ENCODE results near the gene C1orf159.

C1orf159 gene

DNA sequence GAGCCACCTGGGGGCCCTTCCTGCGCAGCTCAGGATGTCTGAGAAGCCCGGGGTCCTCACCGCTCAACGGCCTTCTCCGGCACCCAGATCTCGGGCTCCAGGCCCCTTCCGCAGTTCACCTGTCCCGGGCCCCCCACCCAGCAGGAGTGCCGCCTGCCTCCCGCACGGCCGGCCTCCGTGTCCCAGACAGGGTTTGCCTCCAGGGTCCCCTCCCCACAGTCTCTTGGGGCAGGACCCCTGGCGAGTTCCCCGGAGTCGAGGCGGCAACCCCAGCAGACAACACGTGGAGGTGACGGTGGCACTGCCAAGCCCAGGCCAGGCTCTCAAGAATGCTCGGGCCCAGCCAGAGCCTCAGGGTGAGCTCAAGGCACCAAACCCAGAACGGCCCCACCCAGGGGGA is 35.4 kb upstream of the C1orf159 start:
- H3K79me2 ChIP-seq (ENCODE audit: low read length), result no peaks in the 10 kb centered on the region
- no peaks in the 10 kb centered on the region for H4K20me1 ChIP-seq (ENCODE audit: insufficient read depth, low read length)
- no peak overlapping the region for H3K4me3 ChIP-seq (ENCODE audit: low read length)
- peaks cover 80% of the 10 kb centered on the region for H3K27me3 ChIP-seq (replicated peaks; ENCODE audit: insufficient read depth, low read length)
- H3K36me3 ChIP-seq (replicated peaks; ENCODE audit: insufficient read depth, low read length), result no peaks in the 10 kb centered on the region
- no peaks in the 10 kb centered on the region for H3K9me3 ChIP-seq (replicated peaks; ENCODE audit: insufficient read depth, low read length)
- H3K27ac ChIP-seq (ENCODE audit: low read length), result no peak overlapping the region
- H2AFZ ChIP-seq (ENCODE audit: low read length), result no peak overlapping the region
- H3K4me2 ChIP-seq (ENCODE audit: low read depth, low read length), result no peak overlapping the region
- H3K9ac ChIP-seq (ENCODE audit: low read length), result no peak overlapping the region
- H3K9me2 ChIP-seq (replicated peaks; ENCODE audit: insufficient read depth, low read length), result no peaks in the 10 kb centered on the region
- no peaks in the 10 kb centered on the region for H3F3A ChIP-seq (ENCODE audit: insufficient read depth, low read length)
- TF ChIP-seq EZH2 (optimal IDR thresholded peaks at IDR 0.05; ENCODE audit: low read depth, low read length) (no peak), EZH2phosphoT487 (IDR thresholded peaks at IDR 0.05; ENCODE audit: low read length) (no peak), CTCF (IDR thresholded peaks at IDR 0.05; ENCODE audit: low read length) (no peak)
- 0 out of 2 replicates have a peak, but pooled peaks cover 2% of the 10 kb centered on the region for H3K4me1 ChIP-seq (ENCODE audit: low read length)
- DNase-seq, result no peak

DNA sequence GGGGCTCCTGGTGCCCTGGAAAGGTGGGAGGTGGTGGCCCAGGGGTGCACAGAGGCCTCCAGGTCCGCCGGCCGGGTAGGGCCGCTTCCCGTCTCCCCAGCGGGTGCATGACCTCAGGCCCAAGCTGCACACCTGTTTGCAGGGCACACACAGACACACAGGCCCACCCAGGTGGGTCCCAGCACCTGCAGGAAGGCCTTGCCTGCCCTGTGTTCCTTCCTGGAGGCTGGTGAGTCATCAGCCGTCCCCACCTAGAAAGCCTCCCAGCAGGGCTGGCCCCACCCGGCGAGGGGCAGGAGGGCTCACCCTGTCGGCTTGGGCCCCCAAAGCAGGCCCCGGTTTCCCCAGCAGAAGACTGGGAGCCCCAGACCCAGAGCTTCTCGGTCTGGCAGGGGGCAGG is 34.2 kb upstream of the C1orf159 start:
- TF ChIP-seq CTCF (IDR thresholded peaks at IDR 0.05; ENCODE audit: low read length) (no peak), EZH2phosphoT487 (IDR thresholded peaks at IDR 0.05; ENCODE audit: low read length) (no peak), EZH2 (optimal IDR thresholded peaks at IDR 0.05; ENCODE audit: low read depth, low read length) (no peak)
- Histone ChIP-seq H3K9me2 (replicated peaks; ENCODE audit: insufficient read depth, low read length) (no peaks in the 10 kb centered on the region), H3K79me2 (ENCODE audit: low read length) (no peaks in the 10 kb centered on the region), H3K27ac (ENCODE audit: low read length) (no peak overlapping the region), H3K9ac (ENCODE audit: low read length) (no peak overlapping the region), H3K36me3 (replicated peaks; ENCODE audit: insufficient read depth, low read length) (no peaks in the 10 kb centered on the region), H3K27me3 (replicated peaks; ENCODE audit: insufficient read depth, low read length) (peaks cover 77% of the 10 kb centered on the region), H3F3A (ENCODE audit: insufficient read depth, low read length) (no peaks in the 10 kb centered on the region), H3K4me2 (ENCODE audit: low read depth, low read length) (no peak overlapping the region), H3K4me1 (ENCODE audit: low read length) (0 out of 2 replicates have a peak, but pooled peaks cover 2% of the 10 kb centered on the region), H3K9me3 (replicated peaks; ENCODE audit: insufficient read depth, low read length) (no peaks in the 10 kb centered on the region), H4K20me1 (ENCODE audit: insufficient read depth, low read length) (no peaks in the 10 kb centered on the region), H3K4me3 (ENCODE audit: low read length) (no peak overlapping the region), H2AFZ (ENCODE audit: low read length) (peak overlapping the region; percentile 19; the same call in 1 of the 2 replicates)
- no peak for DNase-seq

- Histone ChIP-seq H3K4me3 (ENCODE audit: low read length) (no peak overlapping the region), H3K27me3 (replicated peaks; ENCODE audit: insufficient read depth, low read length) (peaks cover 71% of the 10 kb centered on the region), H3K9ac (ENCODE audit: low read length) (no peak overlapping the region), H3K79me2 (ENCODE audit: low read length) (no peaks in the 10 kb centered on the region), H4K20me1 (ENCODE audit: insufficient read depth, low read length) (no peaks in the 10 kb centered on the region), H3F3A (ENCODE audit: insufficient read depth, low read length) (no peaks in the 10 kb centered on the region), H3K9me3 (replicated peaks; ENCODE audit: insufficient read depth, low read length) (no peaks in the 10 kb centered on the region), H3K4me1 (ENCODE audit: low read length) (peaks cover 6% of the 10 kb centered on the region), H3K9me2 (replicated peaks; ENCODE audit: insufficient read depth, low read length) (no peaks in the 10 kb centered on the region), H2AFZ (ENCODE audit: low read length) (no peak overlapping the region), H3K36me3 (replicated peaks; ENCODE audit: insufficient read depth, low read length) (no peaks in the 10 kb centered on the region), H3K4me2 (ENCODE audit: low read depth, low read length) (no peak overlapping the region), H3K27ac (ENCODE audit: low read length) (no peak overlapping the region)
- DNase-seq, result no peak
- TF ChIP-seq CTCF (IDR thresholded peaks at IDR 0.05; ENCODE audit: low read length) (no peak), EZH2 (optimal IDR thresholded peaks at IDR 0.05; ENCODE audit: low read depth, low read length) (no peak), EZH2phosphoT487 (IDR thresholded peaks at IDR 0.05; ENCODE audit: low read length) (no peak)
Measured at GRCh38 chr1:1149416-1149815, 33.5 kb upstream of the C1orf159 start.
